Measurements from ENCODE around the gene NEFH.

Gene NEFH

GRCh38 chr22:29520851-29521250, 40.8 kb downstream of the NEFH start:
- TF ChIP-seq CREB1 (IDR thresholded peaks at IDR 0.05; ENCODE audit: low read depth) (no peak), USF1 (IDR thresholded peaks at IDR 0.05) (no peak), TCF12 (IDR thresholded peaks at IDR 0.05; ENCODE audit: low read depth) (no peak), YY1 (IDR thresholded peaks at IDR 0.05; ENCODE audit: low read depth) (no peak), EGR1 (IDR thresholded peaks at IDR 0.05) (no peak), MAX (IDR thresholded peaks at IDR 0.05) (no peak), RAD21 (IDR thresholded peaks at IDR 0.05; ENCODE audit: low read depth) (no peak)

- TF ChIP-seq CEBPB (IDR thresholded peaks at IDR 0.05) (no peak), MAX (IDR thresholded peaks at IDR 0.05) (no peak), YY1 (IDR thresholded peaks at IDR 0.05; ENCODE audit: low read depth) (no peak), TCF12 (IDR thresholded peaks at IDR 0.05; ENCODE audit: low read depth) (no peak), TAF1 (IDR thresholded peaks at IDR 0.05; ENCODE audit: low read depth) (no peak), TEAD4 (IDR thresholded peaks at IDR 0.05) (no peak), RAD21 (IDR thresholded peaks at IDR 0.05; ENCODE audit: low read depth) (no peak), EP300 (IDR thresholded peaks at IDR 0.05; ENCODE audit: borderline replicate concordance) (no peak), EGR1 (IDR thresholded peaks at IDR 0.05) (no peak), ZBTB7A (IDR thresholded peaks at IDR 0.05; ENCODE audit: low read depth) (no peak), NFIC (IDR thresholded peaks at IDR 0.05) (no peak), CREB1 (IDR thresholded peaks at IDR 0.05; ENCODE audit: low read depth) (no peak), FOXM1 (IDR thresholded peaks at IDR 0.05; ENCODE audit: borderline replicate concordance, low read depth) (no peak)
Observed at GRCh38 chr22:29521526-29521925, 41.5 kb downstream of the NEFH start.

GRCh38 chr22:29523761-29524160, 43.7 kb downstream of the NEFH start:
- no peak for TF ChIP-seq USF1 (IDR thresholded peaks at IDR 0.05)
- no peak for TF ChIP-seq EP300 (IDR thresholded peaks at IDR 0.05; ENCODE audit: borderline replicate concordance)
- no peak for TF ChIP-seq FOXM1 (IDR thresholded peaks at IDR 0.05; ENCODE audit: borderline replicate concordance, low read depth)
- no peak for TF ChIP-seq TEAD4 (IDR thresholded peaks at IDR 0.05)
- no peak for TF ChIP-seq RAD21 (IDR thresholded peaks at IDR 0.05; ENCODE audit: low read depth)
- TF ChIP-seq MAX (IDR thresholded peaks at IDR 0.05) = no peak
- no peak for TF ChIP-seq TAF1 (IDR thresholded peaks at IDR 0.05; ENCODE audit: low read depth)
- no peak for TF ChIP-seq EGR1 (IDR thresholded peaks at IDR 0.05)
- TF ChIP-seq TCF12 (IDR thresholded peaks at IDR 0.05; ENCODE audit: low read depth) = no peak
- no peak for TF ChIP-seq CEBPB (IDR thresholded peaks at IDR 0.05)
- TF ChIP-seq REST (IDR thresholded peaks at IDR 0.05; ENCODE audit: low read depth) = no peak
- TF ChIP-seq CREB1 (IDR thresholded peaks at IDR 0.05; ENCODE audit: low read depth) = no peak
- TF ChIP-seq ZBTB7A (IDR thresholded peaks at IDR 0.05; ENCODE audit: low read depth) = no peak
- TF ChIP-seq YY1 (IDR thresholded peaks at IDR 0.05; ENCODE audit: low read depth) = no peak
- no peak for TF ChIP-seq NFIC (IDR thresholded peaks at IDR 0.05)

DNA sequence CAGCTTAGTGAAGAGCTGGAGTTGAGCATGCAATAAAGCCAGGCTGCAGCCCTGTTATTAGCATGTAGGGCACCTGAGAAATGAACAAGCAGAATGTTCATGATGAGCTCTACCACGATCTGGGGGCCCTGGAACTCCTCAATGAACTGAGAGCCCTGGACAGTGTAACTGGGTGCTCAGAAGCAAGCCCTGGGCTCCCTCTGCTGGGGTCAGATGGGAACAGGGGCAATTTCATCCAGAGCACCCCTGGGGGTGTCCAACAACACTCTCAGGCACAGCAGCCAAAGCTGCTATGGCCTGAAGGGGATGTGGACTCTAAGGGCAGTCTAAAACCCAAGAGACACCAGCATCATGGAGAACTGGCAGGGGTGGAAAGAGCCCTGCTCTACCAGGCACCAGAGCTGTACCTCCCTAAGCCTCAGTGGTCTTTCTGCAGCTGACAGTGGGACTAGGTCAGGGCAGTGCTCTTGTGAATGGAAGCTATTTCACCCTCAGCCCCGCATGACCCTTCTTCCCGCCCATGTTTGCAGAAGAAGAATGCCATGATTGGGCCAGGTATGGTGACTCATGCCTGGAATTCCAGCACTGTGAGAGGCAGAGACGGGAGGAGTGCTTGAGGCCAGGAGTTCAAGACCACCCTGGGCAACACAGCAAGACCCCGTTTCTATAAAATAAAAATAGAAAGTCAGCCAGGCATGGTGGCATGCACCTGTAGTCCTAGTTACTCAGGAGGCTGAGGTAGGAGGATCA, 44.6 kb downstream of the NEFH start:
- TF ChIP-seq TCF12 (IDR thresholded peaks at IDR 0.05; ENCODE audit: low read depth) (no peak), TEAD4 (IDR thresholded peaks at IDR 0.05) (peak; percentile 60), USF1 (IDR thresholded peaks at IDR 0.05) (no peak), RAD21 (IDR thresholded peaks at IDR 0.05; ENCODE audit: low read depth) (peak; percentile 53)

- TF ChIP-seq TAF1 (IDR thresholded peaks at IDR 0.05; ENCODE audit: low read depth) (no peak), TCF12 (IDR thresholded peaks at IDR 0.05; ENCODE audit: low read depth) (no peak), TEAD4 (IDR thresholded peaks at IDR 0.05) (no peak), FOXM1 (IDR thresholded peaks at IDR 0.05; ENCODE audit: borderline replicate concordance, low read depth) (no peak), NFIC (IDR thresholded peaks at IDR 0.05) (no peak), RAD21 (IDR thresholded peaks at IDR 0.05; ENCODE audit: low read depth) (no peak), CREB1 (IDR thresholded peaks at IDR 0.05; ENCODE audit: low read depth) (no peak), ZBTB7A (IDR thresholded peaks at IDR 0.05; ENCODE audit: low read depth) (no peak), YY1 (IDR thresholded peaks at IDR 0.05; ENCODE audit: low read depth) (no peak), CEBPB (IDR thresholded peaks at IDR 0.05) (no peak), MAX (IDR thresholded peaks at IDR 0.05) (no peak), EGR1 (IDR thresholded peaks at IDR 0.05) (no peak), USF1 (IDR thresholded peaks at IDR 0.05) (no peak), REST (IDR thresholded peaks at IDR 0.05; ENCODE audit: low read depth) (no peak)
Observed at GRCh38 chr22:29528144-29528543, 48.1 kb downstream of the NEFH start.
